ENCODE data around the gene CNKSR3.

The CNKSR3 gene

GRCh38 chr6:154412106-154412820 lies 98.2 kb downstream of the CNKSR3 start:
- DNase-seq, result no peak
- Mint-ChIP-seq H3K36me3 (ENCODE audit: low read depth) (peaks cover 66% of the 10 kb centered on the region), H3K4me1 (peaks cover 27% of the 10 kb centered on the region), H3K9me3 (no peaks in the 10 kb centered on the region), H3K4me3 (no peak overlapping the region), H3K27me3 (ENCODE audit: low read depth, poor library complexity) (no peaks in the 10 kb centered on the region), H3K27ac (peak overlapping the region; percentile 29)
- no peak for TF ChIP-seq CTCF (IDR thresholded peaks at IDR 0.05)

GRCh38 chr6:154411076-154411475 lies 99.4 kb downstream of the CNKSR3 start:
- TF ChIP-seq CTCF (IDR thresholded peaks at IDR 0.05), result no peak
- Mint-ChIP-seq H3K4me3 (no peak overlapping the region), H3K36me3 (ENCODE audit: low read depth) (peaks cover 66% of the 10 kb centered on the region), H3K27me3 (ENCODE audit: low read depth, poor library complexity) (no peaks in the 10 kb centered on the region), H3K4me1 (peaks cover 27% of the 10 kb centered on the region), H3K9me3 (no peaks in the 10 kb centered on the region), H3K27ac (peak overlapping the region; percentile 91)
- DNase-seq, result no peak

GRCh38 chr6:154410619-154411072 lies 99.8 kb downstream of the CNKSR3 start:
- Mint-ChIP-seq H3K4me3 (peak overlapping the region; percentile 12), H3K9me3 (no peaks in the 10 kb centered on the region), H3K27me3 (ENCODE audit: low read depth, poor library complexity) (no peaks in the 10 kb centered on the region), H3K36me3 (ENCODE audit: low read depth) (peaks cover 66% of the 10 kb centered on the region), H3K4me1 (peaks cover 27% of the 10 kb centered on the region), H3K27ac (peak overlapping the region; percentile 91)
- TF ChIP-seq CTCF (IDR thresholded peaks at IDR 0.05), result no peak
- DNase-seq, result peak; percentile 11

GRCh38 chr6:154408891-154409500 lies 101.5 kb downstream of the CNKSR3 start:
- Mint-ChIP-seq H3K4me1 (peaks cover 27% of the 10 kb centered on the region), H3K9me3 (no peaks in the 10 kb centered on the region), H3K4me3 (no peak overlapping the region), H3K27me3 (ENCODE audit: low read depth, poor library complexity) (no peaks in the 10 kb centered on the region), H3K27ac (no peak overlapping the region), H3K36me3 (ENCODE audit: low read depth) (peaks cover 67% of the 10 kb centered on the region)
- DNase-seq, result no peak
- TF ChIP-seq CTCF (IDR thresholded peaks at IDR 0.05), result no peak

- Mint-ChIP-seq H3K27me3 (ENCODE audit: low read depth, poor library complexity) (no peaks in the 10 kb centered on the region), H3K27ac (no peak overlapping the region), H3K36me3 (ENCODE audit: low read depth) (peaks cover 54% of the 10 kb centered on the region), H3K4me1 (peaks cover 27% of the 10 kb centered on the region), H3K4me3 (no peak overlapping the region), H3K9me3 (no peaks in the 10 kb centered on the region)
- TF ChIP-seq CTCF (IDR thresholded peaks at IDR 0.05), result no peak
- DNase-seq, result no peak
Measured at GRCh38 chr6:154407440-154407839, 103.0 kb downstream of the CNKSR3 start.

All from nephron progenitor cell (in vitro differentiated cells).